Cardiac muscle cell (in vitro differentiated cells and primary cell): ENCODE results near the gene SYTL1. TPM values are rescaled to one million over a fixed set of nuclear protein-coding genes. Genes with fewer than 3 reads are reported as not detected.

ENCODE experiments used
- DNase-seq, 2 donors: peaks; one replicate each; pipeline versions ENCODE4 v3.0.0 to v3.0.0-alpha.2; 2010 to 2017; ENCODE audit warnings: low read depth in 1 of 2, low spot score in 1 of 2
- H3K27ac ChIP-seq: fragments of 200-600 bp; sonication (generic); 2 replicates; pipeline ENCODE4 v1.5.1; 2016
- H3K27me3 ChIP-seq: fragments of 200-600 bp; sonication (generic); 2 replicates; pipeline ENCODE4 v1.6.0; 2016; ENCODE audit warnings: control low read depth
- H3K36me3 ChIP-seq: fragments of 200-600 bp; sonication (generic); 2 replicates; pipeline ENCODE4 v1.5.1; 2016; ENCODE audit warnings: control low read depth
- H3K4me1 ChIP-seq: fragments of 200-600 bp; sonication (generic); 2 replicates; pipeline ENCODE4 v1.8.1; 2017; ENCODE audit warnings: low read depth, mild to moderate bottlenecking, mixed run types
- H3K4me3 ChIP-seq: fragments of 200-600 bp; sonication (generic); 2 replicates; pipeline ENCODE4 v1.5.1; 2016; ENCODE audit warnings: mild to moderate bottlenecking
- H3K9me3 ChIP-seq: fragments of 200-600 bp; sonication (generic); 2 replicates; pipeline ENCODE4 v1.5.1; 2017; ENCODE audit warnings: low read depth, mild to moderate bottlenecking, control low read depth
- CTCF ChIP-seq: IDR thresholded peaks from 2 replicates; pipeline ENCODE4 v1.5.1; 2012; ENCODE audit warnings: low read depth, mild to moderate bottlenecking, low read length
- polyA plus RNA-seq: library from polyadenylated mRNA; unstranded; fragments of >200 nt; fragmentation: Nextera tagmentation; extraction: Ambion mirVana; gene quantifications from 2 replicates; pipeline ENCODE4 v1.2.1, GENCODE V29; 2016
- total RNA-seq: library from RNA; depleted of rRNA; stranded (reverse); fragments of >200 nt; gene quantifications from 2 replicates; pipeline ENCODE4 v1.2.3, GENCODE V29; 2016

The SYTL1 gene
- total and polyA plus RNA-seq, 2 experiments from 2014 or later = 14.7 to 44.1 TPM

GRCh38 chr1:27374362-27375086 is 32.7 kb downstream of the SYTL1 start, which contains the start of gene FCN3:
Gene FCN3, minus strand, starts transcription at chr1:27374824. Its CDS starts 6 bp downstream, at chr1:27374818.
- Histone ChIP-seq H3K4me1 (no peaks in the 10 kb centered on the region), H3K9me3 (no peaks in the 10 kb centered on the region), H3K27ac (no peak within 1 kb of the TSS), H3K36me3 (no peaks in the 10 kb centered on the region), H3K27me3 (no peaks in the 10 kb centered on the region), H3K4me3 (no peak within 1 kb of the TSS)
- no peak for DNase-seq
- no peak for TF ChIP-seq CTCF

- Histone ChIP-seq H3K9me3 (no peaks in the 10 kb centered on the region), H3K27ac (no peak overlapping the region), H3K27me3 (peaks cover 6% of the 10 kb centered on the region), H3K4me3 (no peak overlapping the region), H3K36me3 (no peaks in the 10 kb centered on the region), H3K4me1 (no peaks in the 10 kb centered on the region)
- DNase-seq = no peak
- TF ChIP-seq CTCF = no peak
Observed at GRCh38 chr1:27377760-27378495, 36.1 kb downstream of the SYTL1 start.

GRCh38 chr1:27379564-27380122 is 37.8 kb downstream of the SYTL1 start:
- H3K27ac ChIP-seq = no peak overlapping the region
- H3K4me3 ChIP-seq = no peak overlapping the region
- H3K4me1 ChIP-seq = no peaks in the 10 kb centered on the region
- no peak for TF ChIP-seq CTCF
- H3K27me3 ChIP-seq = peaks cover 15% of the 10 kb centered on the region
- no peak for DNase-seq
- H3K36me3 ChIP-seq = no peaks in the 10 kb centered on the region
- H3K9me3 ChIP-seq = no peaks in the 10 kb centered on the region

GRCh38 chr1:27380224-27380623 is 38.4 kb downstream of the SYTL1 start:
- Histone ChIP-seq H3K4me3 (no peak overlapping the region), H3K27me3 (peaks cover 15% of the 10 kb centered on the region), H3K4me1 (no peaks in the 10 kb centered on the region), H3K9me3 (no peaks in the 10 kb centered on the region), H3K36me3 (no peaks in the 10 kb centered on the region), H3K27ac (no peak overlapping the region)
- no peak for DNase-seq
- no peak for TF ChIP-seq CTCF

- H3K4me1 ChIP-seq = no peaks in the 10 kb centered on the region
- H3K9me3 ChIP-seq = no peaks in the 10 kb centered on the region
- no peaks in the 10 kb centered on the region for H3K36me3 ChIP-seq
- H3K4me3 ChIP-seq = no peak overlapping the region
- no peak for DNase-seq
- peaks cover 15% of the 10 kb centered on the region for H3K27me3 ChIP-seq
- TF ChIP-seq CTCF = no peak
- H3K27ac ChIP-seq = no peak overlapping the region
Observed at GRCh38 chr1:27380766-27381733, 39.2 kb downstream of the SYTL1 start.
